GM12891 (cell line): ENCODE data around the gene SHMT1.

Experiments used
- POLR2A ChIP-seq: IDR thresholded peaks from 2 replicates; pipeline ENCODE4 v1.6.1; 2011; ENCODE audit warnings: low read depth, low read length, control low read depth
- POLR2AphosphoS5 ChIP-seq: IDR thresholded peaks from 2 replicates; pipeline ENCODE4 v1.6.1; 2011; ENCODE audit warnings: low read depth, low read length, control low read depth
- POU2F2 ChIP-seq: IDR thresholded peaks from 2 replicates; pipeline ENCODE4 v1.6.1; 2011; ENCODE audit warnings: low read depth, mild to moderate bottlenecking, control low read depth, low read length, moderate library complexity

- TF ChIP-seq POU2F2 (no peak), POLR2AphosphoS5 (no peak), POLR2A (no peak)
Measured at GRCh38 chr17:18353541-18353940, 9.8 kb downstream of the SHMT1 start.
